Neural progenitor cell (in vitro differentiated cells): Measurements from ENCODE around the gene CXorf58. TPM values are rescaled to one million over a fixed set of nuclear protein-coding genes. Genes with fewer than 3 reads are reported as not detected.

Source experiments
- DNase-seq: peaks from one replicate; pipeline ENCODE4 v3.0.0-alpha.2; 2016; ENCODE audit warnings: low spot score
- H2AFZ ChIP-seq: fragments of 200-600 bp; sonication (generic); replicated peaks from 2 replicates; pipeline ENCODE4 v1.6.1; 2016; ENCODE audit warnings: antibody characterized with exemption
- H3F3A ChIP-seq: fragments of 200-600 bp; sonication (generic); 2 replicates; pipeline ENCODE4 v1.6.1; 2016; ENCODE audit warnings: antibody characterized with exemption, low read depth
- H3K27ac ChIP-seq: fragments of 200-600 bp; sonication (generic); 2 replicates; pipeline ENCODE4 v1.5.1; 2016; ENCODE audit warnings: mild to moderate bottlenecking
- H3K27me3 ChIP-seq: fragments of 200-600 bp; sonication (generic); 2 replicates; pipeline ENCODE4 v1.6.1; 2016; ENCODE audit warnings: mild to moderate bottlenecking, moderate library complexity
- H3K36me3 ChIP-seq: fragments of 200-600 bp; sonication (generic); 2 replicates; pipeline ENCODE4 v1.5.1; 2016
- H3K4me1 ChIP-seq: fragments of 200-600 bp; sonication (generic); 2 replicates; pipeline ENCODE4 v1.6.1; 2016; ENCODE audit warnings: mixed run types
- H3K4me2 ChIP-seq: fragments of 200-600 bp; sonication (generic); 2 replicates; pipeline ENCODE4 v1.6.1; 2016
- H3K4me3 ChIP-seq: fragments of 200-600 bp; sonication (generic); 2 replicates; pipeline ENCODE4 v1.5.1; 2016
- H3K79me2 ChIP-seq: fragments of 200-600 bp; sonication (generic); 2 replicates; pipeline ENCODE4 v1.6.1; 2016; ENCODE audit warnings: low read depth
- H3K9ac ChIP-seq: fragments of 200-600 bp; sonication (generic); 2 replicates; pipeline ENCODE4 v1.6.1; 2016
- H3K9me3 ChIP-seq: fragments of 200-600 bp; sonication (generic); 2 replicates; pipeline ENCODE4 v1.5.1; 2016; ENCODE audit warnings: low read depth
- H4K20me1 ChIP-seq: fragments of 200-600 bp; sonication (generic); 2 replicates; pipeline ENCODE4 v1.6.1; 2016; ENCODE audit warnings: low read depth
- H3K27ac Mint-ChIP-seq: 3 replicates; pipeline ENCODE4 v1.8.0; 2021; ENCODE audit warnings: mixed read lengths
- H3K27me3 Mint-ChIP-seq: 2 replicates; pipeline ENCODE4 v1.8.0; 2022; ENCODE audit warnings: low read depth, mild to moderate bottlenecking, inconsistent platforms, moderate library complexity, mixed read lengths; ENCODE audit not compliant: insufficient read depth
- H3K36me3 Mint-ChIP-seq: 3 replicates; pipeline ENCODE4 v1.8.0; 2021; ENCODE audit warnings: mixed read lengths
- H3K4me1 Mint-ChIP-seq: 3 replicates; pipeline ENCODE4 v1.8.0; 2021; ENCODE audit warnings: mixed read lengths
- H3K4me3 Mint-ChIP-seq: 3 replicates; pipeline ENCODE4 v1.8.0; 2021; ENCODE audit warnings: mild to moderate bottlenecking, moderate library complexity, mixed read lengths
- H3K9me3 Mint-ChIP-seq: 3 replicates; pipeline ENCODE4 v1.8.0; 2020; ENCODE audit warnings: mixed read lengths
- EZH2 ChIP-seq: fragments of 200-600 bp; sonication (generic); IDR thresholded peaks from 2 replicates; pipeline ENCODE4 v1.6.1; 2017; ENCODE audit warnings: antibody characterized with exemption, mild to moderate bottlenecking, moderate library complexity
- EZH2phosphoT487 ChIP-seq: fragments of 200-600 bp; sonication (generic); IDR thresholded peaks from 2 replicates; pipeline ENCODE4 v1.6.1; 2017; ENCODE audit warnings: antibody characterized with exemption
- total RNA-seq: library from RNA; depleted of rRNA; stranded (reverse); fragments of >200 nt; gene quantifications from 2 replicates; pipeline ENCODE4 v1.2.3, GENCODE V29; 2015; ENCODE audit warnings: low replicate concordance
- TF ChIP-seq, protein P1 (sequence below): fragments of 200-600 bp; sonication (generic); IDR thresholded peaks from 2 replicates; pipeline ENCODE4 v1.5.1; 2017; ENCODE audit warnings: antibody characterized with exemption, mild to moderate bottlenecking

CXorf58 gene
- total RNA-seq, 1 donor from 2014 or later = not detected

DNA sequence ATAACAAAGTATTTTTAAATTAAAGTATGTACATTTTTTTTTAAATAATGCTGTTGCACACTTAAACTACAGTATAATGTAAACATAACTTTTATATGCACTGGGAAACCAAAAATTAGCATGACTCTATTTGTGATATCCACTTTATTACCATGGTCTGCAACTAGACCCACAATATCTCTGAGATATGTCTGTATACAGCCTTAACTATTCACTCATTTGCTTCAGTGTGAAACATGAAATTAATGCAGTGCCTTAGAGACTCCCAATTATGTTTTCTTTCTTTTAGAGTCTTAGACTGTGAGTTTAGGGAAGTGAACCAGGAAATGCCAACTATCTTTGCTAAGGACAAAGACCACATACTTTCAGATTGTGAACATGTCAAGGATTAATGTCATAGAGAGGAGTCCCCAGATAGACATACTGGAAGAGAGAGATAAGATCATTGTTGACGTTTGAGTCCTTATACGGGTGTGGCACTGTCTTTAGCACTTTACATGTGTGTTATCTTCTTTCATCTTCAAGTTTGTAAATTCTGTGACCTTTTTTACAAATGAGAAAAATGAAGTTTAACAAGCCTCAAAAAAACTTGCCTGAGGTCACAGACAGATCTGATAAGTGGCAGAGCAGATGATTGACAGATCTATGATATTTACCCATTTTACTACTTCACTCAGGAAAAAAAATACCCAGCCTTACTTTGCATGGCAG is 23.2 kb downstream of the CXorf58 start:
- Mint-ChIP-seq H3K36me3 (no peaks in the 10 kb centered on the region), H3K4me1 (no peaks in the 10 kb centered on the region), H3K27ac (no peak overlapping the region), H3K27me3 (peaks cover 5% of the 10 kb centered on the region), H3K4me3 (no peak overlapping the region), H3K9me3 (no peaks in the 10 kb centered on the region)
- Histone ChIP-seq H3K9me3 (no peaks in the 10 kb centered on the region), H3K4me2 (no peak overlapping the region), H4K20me1 (no peaks in the 10 kb centered on the region), H2AFZ (no peak overlapping the region), H3K79me2 (no peaks in the 10 kb centered on the region), H3K4me3 (no peak overlapping the region), H3K27me3 (no peaks in the 10 kb centered on the region), H3K9ac (no peak overlapping the region), H3K27ac (no peak overlapping the region), H3K4me1 (no peaks in the 10 kb centered on the region), H3F3A (no peaks in the 10 kb centered on the region), H3K36me3 (no peaks in the 10 kb centered on the region)
- TF ChIP-seq EZH2phosphoT487 = no peak
- TF ChIP-seq, protein P1, sequence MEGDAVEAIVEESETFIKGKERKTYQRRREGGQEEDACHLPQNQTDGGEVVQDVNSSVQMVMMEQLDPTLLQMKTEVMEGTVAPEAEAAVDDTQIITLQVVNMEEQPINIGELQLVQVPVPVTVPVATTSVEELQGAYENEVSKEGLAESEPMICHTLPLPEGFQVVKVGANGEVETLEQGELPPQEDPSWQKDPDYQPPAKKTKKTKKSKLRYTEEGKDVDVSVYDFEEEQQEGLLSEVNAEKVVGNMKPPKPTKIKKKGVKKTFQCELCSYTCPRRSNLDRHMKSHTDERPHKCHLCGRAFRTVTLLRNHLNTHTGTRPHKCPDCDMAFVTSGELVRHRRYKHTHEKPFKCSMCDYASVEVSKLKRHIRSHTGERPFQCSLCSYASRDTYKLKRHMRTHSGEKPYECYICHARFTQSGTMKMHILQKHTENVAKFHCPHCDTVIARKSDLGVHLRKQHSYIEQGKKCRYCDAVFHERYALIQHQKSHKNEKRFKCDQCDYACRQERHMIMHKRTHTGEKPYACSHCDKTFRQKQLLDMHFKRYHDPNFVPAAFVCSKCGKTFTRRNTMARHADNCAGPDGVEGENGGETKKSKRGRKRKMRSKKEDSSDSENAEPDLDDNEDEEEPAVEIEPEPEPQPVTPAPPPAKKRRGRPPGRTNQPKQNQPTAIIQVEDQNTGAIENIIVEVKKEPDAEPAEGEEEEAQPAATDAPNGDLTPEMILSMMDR = no peak
- no peak for TF ChIP-seq EZH2
- DNase-seq = no peak

DNA sequence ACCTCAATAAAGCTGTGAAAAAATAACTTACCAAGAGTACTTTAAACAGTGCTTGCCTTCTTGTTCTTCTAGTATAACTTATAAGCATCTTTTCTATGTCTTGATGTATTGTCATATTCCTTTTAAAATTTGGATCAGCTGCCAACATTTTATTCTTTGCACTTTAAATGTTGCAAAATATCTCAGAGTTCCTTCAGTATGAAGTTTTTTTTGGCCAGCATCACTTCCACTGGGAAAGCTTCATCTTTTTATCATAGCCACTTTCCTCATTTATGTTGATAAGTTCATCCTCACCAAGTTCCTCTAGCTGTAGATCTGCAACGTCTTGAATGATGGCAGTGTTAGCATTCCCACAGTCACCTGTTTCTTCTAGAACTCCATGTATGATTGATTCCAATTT is 24.2 kb downstream of the CXorf58 start:
- no peak overlapping the region for H3K4me3 ChIP-seq
- no peaks in the 10 kb centered on the region for H3K36me3 ChIP-seq
- Mint-ChIP-seq H3K27me3 (peaks cover 5% of the 10 kb centered on the region), H3K4me3 (no peak overlapping the region), H3K4me1 (peaks cover 3% of the 10 kb centered on the region), H3K27ac (no peak overlapping the region), H3K9me3 (no peaks in the 10 kb centered on the region), H3K36me3 (no peaks in the 10 kb centered on the region)
- H3K79me2 ChIP-seq = no peaks in the 10 kb centered on the region
- TF ChIP-seq EZH2 (no peak), EZH2phosphoT487 (no peak)
- TF ChIP-seq, protein P1 = no peak
- H4K20me1 ChIP-seq = no peaks in the 10 kb centered on the region
- no peak overlapping the region for H3K27ac ChIP-seq
- H3K4me2 ChIP-seq = no peak overlapping the region
- H3K27me3 ChIP-seq = no peaks in the 10 kb centered on the region
- H3F3A ChIP-seq = no peaks in the 10 kb centered on the region
- DNase-seq = no peak
- H3K9ac ChIP-seq = no peak overlapping the region
- H2AFZ ChIP-seq = no peak overlapping the region
- no peaks in the 10 kb centered on the region for H3K4me1 ChIP-seq
- no peaks in the 10 kb centered on the region for H3K9me3 ChIP-seq

DNA sequence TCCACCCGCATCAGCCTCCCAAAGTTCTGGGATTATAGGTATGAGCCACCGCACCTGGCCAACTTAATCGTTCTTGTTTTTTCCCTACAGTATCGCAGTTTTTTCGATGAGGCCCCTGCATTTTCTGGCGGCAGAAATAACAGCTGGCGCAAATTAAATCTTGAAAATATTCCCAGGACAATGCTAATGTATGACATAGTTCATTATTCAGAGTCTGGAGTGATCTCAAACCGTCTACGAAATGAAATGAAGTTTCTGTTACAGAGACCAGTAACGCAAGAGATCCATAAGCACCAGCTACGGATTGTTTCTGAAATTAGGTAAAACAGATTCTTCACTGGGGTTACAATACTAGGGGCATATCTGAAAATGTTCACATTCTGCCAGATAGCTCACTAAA is 27.3 kb downstream of the CXorf58 start:
- H3K4me2 ChIP-seq = no peak overlapping the region
- no peaks in the 10 kb centered on the region for H3K9me3 Mint-ChIP-seq

More for the DNA sequence above, 27.3 kb downstream of the CXorf58 start:
- H3K27ac Mint-ChIP-seq = no peak overlapping the region
- no peaks in the 10 kb centered on the region for H3K36me3 ChIP-seq
- H3K4me1 ChIP-seq = no peaks in the 10 kb centered on the region
- no peaks in the 10 kb centered on the region for H3K79me2 ChIP-seq
- H3K27me3 Mint-ChIP-seq = peaks cover 5% of the 10 kb centered on the region
- TF ChIP-seq, protein P1 = no peak
- TF ChIP-seq EZH2 (no peak), EZH2phosphoT487 (no peak)
- no peak for DNase-seq
- no peaks in the 10 kb centered on the region for H3K36me3 Mint-ChIP-seq
- no peak overlapping the region for H3K27ac ChIP-seq
- no peaks in the 10 kb centered on the region for H3K27me3 ChIP-seq
- H3K4me1 Mint-ChIP-seq = peaks cover 3% of the 10 kb centered on the region
- no peak overlapping the region for H3K9ac ChIP-seq
- H4K20me1 ChIP-seq = no peaks in the 10 kb centered on the region
- H2AFZ ChIP-seq = no peak overlapping the region
- no peaks in the 10 kb centered on the region for H3K9me3 ChIP-seq
- no peak overlapping the region for H3K4me3 ChIP-seq
- H3F3A ChIP-seq = no peaks in the 10 kb centered on the region
- no peak overlapping the region for H3K4me3 Mint-ChIP-seq
